Endothelial cell of umbilical vein (primary cell): Measurements from ENCODE around the gene ACSS1. TPM values are rescaled to one million over a fixed set of nuclear protein-coding genes. Genes with fewer than 3 reads are reported as not detected.

Experiments used
- BruUV-seq: library from RNA; stranded (reverse); fragments of 400-500 nt; replicated peaks from 2 replicates; lab custom pipeline; 2021; lab: Mats Ljungman, UMichigan
- CTCF ChIA-PET: fragments of 300-600, 350-600 bp; sonication (Branson Sonifier 250); formaldehyde crosslinking; loops from one replicate; lab custom pipeline; 2021; ENCODE audit warnings: antibody characterized with exemption, inconsistent platforms; lab: Charles Lee
- POLR2A ChIA-PET: fragments of 300-600, 350-600 bp; sonication (Branson Sonifier 250); formaldehyde crosslinking; loops from one replicate; lab custom pipeline; 2021; ENCODE audit warnings: antibody characterized with exemption, inconsistent platforms; lab: Charles Lee
- DNase-seq: peaks from one replicate; pipeline ENCODE4 v3.0.0-alpha.2; 2011; ENCODE audit warnings: low read depth, low spot score
- FAIRE-seq: peaks from 2 replicates; lab custom pipeline; 2011; peaks lifted over from hg19 to GRCh38; lab: Jason Lieb, UNC
- H2AFZ ChIP-seq: 2 replicates; pipeline ENCODE4 v1.6.0; 2012; ENCODE audit warnings: low read depth, low read length, control low read depth, inconsistent platforms
- H3K27ac ChIP-seq: 2 replicates; pipeline ENCODE4 v1.5.1; 2011; ENCODE audit warnings: low read depth, mild to moderate bottlenecking, control low read depth, low read length, moderate library complexity; ENCODE audit not compliant: insufficient read depth
- H3K27me3 ChIP-seq, 2 experiments: 2 replicates each; pipeline versions ENCODE4 v1.6.0 to v1.6.1; 2011; ENCODE audit warnings: low read length in 2 of 2, mixed read lengths in 1 of 2; ENCODE audit not compliant: control insufficient read depth in 2 of 2, insufficient read depth in 2 of 2
- H3K36me3 ChIP-seq, 2 experiments: 2 replicates in 1 of 2; 3 replicates in 1 of 2; pipeline ENCODE4 v1.5.1; 2011; ENCODE audit warnings: low read length in 2 of 2, mild to moderate bottlenecking in 1 of 2, moderate library complexity in 1 of 2; ENCODE audit not compliant: control insufficient read depth in 2 of 2, insufficient read depth in 2 of 2; ENCODE audit errors: extremely low read depth in 1 of 2
- H3K4me1 ChIP-seq: 3 replicates; pipeline ENCODE4 v1.5.1; 2011; ENCODE audit warnings: mild to moderate bottlenecking, low read length; ENCODE audit not compliant: control insufficient read depth, insufficient read depth; ENCODE audit errors: extremely low read depth
- H3K4me2 ChIP-seq: 2 replicates; pipeline ENCODE4 v1.6.1; 2011; ENCODE audit warnings: low read length, control low read depth, mixed read lengths; ENCODE audit not compliant: insufficient read depth
- H3K4me3 ChIP-seq, 3 experiments: fragments of 200-600 bp in 1 of 3; sonication (generic), shearing (Covaris generic) in 1 of 3; replicated peaks in 1 of 3; 2 replicates each; pipeline ENCODE4 v1.5.1; 2011 to 2016; ENCODE audit warnings: control low read depth in 3 of 3, low read length in 3 of 3, mild to moderate bottlenecking in 2 of 3, inconsistent platforms in 1 of 3, low read depth in 1 of 3, moderate library complexity in 1 of 3; ENCODE audit not compliant: insufficient read depth in 1 of 3
- H3K79me2 ChIP-seq: 2 replicates; pipeline ENCODE4 v1.6.0; 2012; ENCODE audit warnings: low read length, inconsistent platforms; ENCODE audit not compliant: control insufficient read depth, insufficient read depth
- H3K9ac ChIP-seq: replicated peaks from 2 replicates; pipeline ENCODE3; 2011; ENCODE audit warnings: low read length, control low read depth; ENCODE audit not compliant: insufficient read depth; ENCODE audit errors: extremely low read depth
- H3K9me1 ChIP-seq: replicated peaks from 3 replicates; pipeline ENCODE4 v1.6.0; 2011; ENCODE audit warnings: mild to moderate bottlenecking, low read length; ENCODE audit not compliant: control insufficient read depth, insufficient read depth; ENCODE audit errors: extremely low read depth
- H3K9me3 ChIP-seq: replicated peaks from 2 replicates; pipeline ENCODE4 v1.5.1; 2012; ENCODE audit warnings: low read length, inconsistent platforms; ENCODE audit not compliant: control insufficient read depth, insufficient read depth
- H4K20me1 ChIP-seq: replicated peaks from 2 replicates; pipeline ENCODE3; 2011; ENCODE audit warnings: mild to moderate bottlenecking, low read length; ENCODE audit not compliant: control insufficient read depth, insufficient read depth; ENCODE audit errors: extremely low read depth
- CTCF ChIP-seq, 2 donors: IDR thresholded peaks; 1 replicate in 1 of 2; 2 replicates in 1 of 2; pipeline ENCODE4 v1.5.1; 2011; ENCODE audit warnings: low read length in 2 of 2, mild to moderate bottlenecking in 2 of 2, moderate library complexity in 2 of 2, control low read depth in 1 of 2, inconsistent platforms in 1 of 2, low read depth in 1 of 2; ENCODE audit not compliant: insufficient read depth in 1 of 2; ENCODE audit errors: extremely low read depth in 1 of 2
- EZH2 ChIP-seq: IDR thresholded peaks from 2 replicates; pipeline ENCODE4 v1.6.1; 2012; ENCODE audit warnings: borderline replicate concordance, low read depth, mild to moderate bottlenecking, moderate library complexity, low read length, inconsistent platforms; ENCODE audit not compliant: severe bottlenecking
- FOS ChIP-seq: IDR thresholded peaks from 2 replicates; pipeline ENCODE4 v1.6.1; 2011; ENCODE audit warnings: mild to moderate bottlenecking, low read length, moderate library complexity, borderline replicate concordance; ENCODE audit not compliant: insufficient read depth
- GATA2 ChIP-seq: IDR thresholded peaks from 2 replicates; pipeline ENCODE4 v1.7.0; 2011; ENCODE audit warnings: low read depth, mild to moderate bottlenecking, moderate library complexity, mixed read lengths, low read length; ENCODE audit not compliant: insufficient read length, insufficient read depth
- JUN ChIP-seq: IDR thresholded peaks from 2 replicates; pipeline ENCODE4 v1.6.1; 2011; ENCODE audit warnings: borderline replicate concordance, low read depth; ENCODE audit not compliant: insufficient read length, insufficient read depth
- MYC ChIP-seq: IDR thresholded peaks from one replicate; pipeline ENCODE4 v1.6.1; 2011; ENCODE audit warnings: mild to moderate bottlenecking, low read depth, low read length
- POLR2A ChIP-seq: IDR thresholded peaks from 2 replicates; pipeline ENCODE4 v1.6.1; 2012; ENCODE audit warnings: low read depth, mild to moderate bottlenecking, control low read depth, low read length
- POLR2AphosphoS5 ChIP-seq: IDR thresholded peaks from 2 replicates; pipeline ENCODE4 v1.6.1; 2012; ENCODE audit warnings: low read depth, mild to moderate bottlenecking, control low read depth, low read length, moderate library complexity; ENCODE audit not compliant: insufficient read depth
- dilution Hi-C: fragments of 300-500 bp; cut with MboI; formaldehyde crosslinking; loops from one replicate; pipeline ENCODE4 v1.15.0; 2019; ENCODE audit warnings: low sequenced_read_pairs; ENCODE audit not compliant: extremely low pct_ligation_motif_present
- intact Hi-C: fragments of 100-400 bp; cut with micrococcal nuclease; formaldehyde crosslinking; loops from one replicate; pipeline ENCODE4 v1.10.0; 2022
- polyA plus RNA-seq, 4 experiments: library from polyadenylated mRNA; depleted of rRNA in 3 of 4; stranded (reverse) in 3 of 4; unstranded in 1 of 4; fragments of >200 nt; gene quantifications; 2 replicates each; pipeline versions ENCODE4 v1.2.1 to v1.2.3, GENCODE V29; 2011 to 2012; ENCODE audit warnings: missing spikeins in 1 of 4
- total RNA-seq: library from RNA; stranded (reverse); gene quantifications from 2 replicates; pipeline ENCODE4 v1.2.3, GENCODE V29; 2021
- TF ChIP-seq, protein P1 (sequence below): IDR thresholded peaks from 2 replicates; pipeline ENCODE4 v1.6.1; 2011; ENCODE audit not compliant: insufficient read depth, insufficient read length

The ACSS1 gene
- total and polyA plus RNA-seq, 2 donors (not counting 3 experiments of a cell fraction or from before 2014, with no cell fraction given) = 6.2 to 17.9 TPM

GRCh38 chr20:25103526-25103925, 45.6 kb upstream of the ACSS1 start:
- intact Hi-C loops = no loop called here
- no peak overlapping the region for H2AFZ ChIP-seq
- H3K9ac ChIP-seq = no peak overlapping the region
- DNase-seq (no peak), FAIRE-seq (no peak)
- no TSS peak for BruUV-seq
- no peak overlapping the region for H3K4me3 ChIP-seq
- no peak overlapping the region for H3K27ac ChIP-seq
- H3K79me2 ChIP-seq = no peaks in the 10 kb centered on the region
- no peak overlapping the region for H3K4me2 ChIP-seq
- dilution Hi-C loops = no loop called here
- H3K27me3 ChIP-seq = no peaks in the 10 kb centered on the region
- no peaks in the 10 kb centered on the region for H3K9me1 ChIP-seq
- H3K9me3 ChIP-seq = no peaks in the 10 kb centered on the region
- H4K20me1 ChIP-seq = no peaks in the 10 kb centered on the region
- ChIA-PET POLR2A (no interaction called here), CTCF (no interaction called here)
- H3K36me3 ChIP-seq = no peaks in the 10 kb centered on the region
- no peak for TF ChIP-seq MYC
- TF ChIP-seq CTCF (IDR thresholded peaks at IDR 0.05; ENCODE audit: extremely low read depth in 1 of 2, insufficient read depth in 1 of 2, low read depth in 1 of 2, low read length in 2 of 2) = no peak
- TF ChIP-seq GATA2 = no peak
- TF ChIP-seq POLR2AphosphoS5 = no peak
- TF ChIP-seq, protein P1, sequence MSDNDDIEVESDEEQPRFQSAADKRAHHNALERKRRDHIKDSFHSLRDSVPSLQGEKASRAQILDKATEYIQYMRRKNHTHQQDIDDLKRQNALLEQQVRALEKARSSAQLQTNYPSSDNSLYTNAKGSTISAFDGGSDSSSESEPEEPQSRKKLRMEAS = no peak
- TF ChIP-seq JUN = no peak
- TF ChIP-seq EZH2 = no peak
- TF ChIP-seq POLR2A = no peak
- TF ChIP-seq FOS = no peak
- H3K4me1 ChIP-seq = no peaks in the 10 kb centered on the region
